Thymus (tissue), 11 donors: ENCODE data around the gene P4HB. TPM values are rescaled to one million over a fixed set of nuclear protein-coding genes. Genes with fewer than 3 reads are reported as not detected.

Experiments
- DNase-seq, 9 donors: peaks; one replicate each; pipeline ENCODE4 v3.0.0-alpha.2; 2013; ENCODE audit warnings: low spot score in 9 of 9, low read depth in 6 of 9, missing footprints in 1 of 9
- H3K27ac ChIP-seq, 2 donors: one replicate each; pipeline ENCODE4 v1.5.1; 2013; ENCODE audit warnings: control low read depth in 1 of 2, low read depth in 1 of 2, low read length in 1 of 2, mild to moderate bottlenecking in 1 of 2, moderate library complexity in 1 of 2
- H3K27me3 ChIP-seq, 2 donors: one replicate each; pipeline ENCODE4 v1.5.1; 2013; ENCODE audit warnings: low read length in 1 of 2; ENCODE audit not compliant: control insufficient read depth in 2 of 2, insufficient read depth in 1 of 2
- H3K36me3 ChIP-seq, 2 donors: one replicate each; pipeline ENCODE4 v1.5.1; 2013; ENCODE audit warnings: low read length in 1 of 2, mild to moderate bottlenecking in 1 of 2, moderate library complexity in 1 of 2; ENCODE audit not compliant: control insufficient read depth in 2 of 2, insufficient read depth in 2 of 2
- H3K4me1 ChIP-seq, 2 donors: one replicate each; pipeline ENCODE4 v1.5.1; 2013; ENCODE audit warnings: low read length in 2 of 2; ENCODE audit not compliant: control insufficient read depth in 2 of 2, insufficient read depth in 2 of 2
- H3K4me3 ChIP-seq, 2 donors: one replicate each; pipeline ENCODE4 v1.5.1; 2013; ENCODE audit warnings: low read length in 2 of 2, control low read depth in 1 of 2, mild to moderate bottlenecking in 1 of 2
- H3K9me3 ChIP-seq, 2 donors: one replicate each; pipeline ENCODE4 v1.5.1; 2013; ENCODE audit warnings: low read length in 1 of 2, mild to moderate bottlenecking in 1 of 2; ENCODE audit not compliant: control insufficient read depth in 2 of 2, insufficient read depth in 1 of 2
- WGBS: extraction: QIAGEN DNeasy Blood & Tissue Kit; methylation state at CpG from one replicate; pipeline ENCODE4 v1.1.7; 2013; 5-methylcytosine and 5-hydroxymethylcytosine counted together
- polyA plus RNA-seq: library from polyadenylated mRNA; stranded (reverse); fragments of 200-250 nt; gene quantifications from one replicate; pipeline ENCODE4 v1.2.3, GENCODE V29; 2013
- total RNA-seq: library from RNA; stranded (reverse); fragments of 120-200 nt; gene quantifications from one replicate; pipeline ENCODE4 v1.2.4, GENCODE V29; 2013
- donor health status: healthy.

Gene P4HB
- total and polyA plus RNA-seq, 2 donors: 210 to 219 TPM

GRCh38 chr17:81866440-81867169 is 6.3 kb upstream of the P4HB start:
- whole genome bisulfite sequencing: 84% methylated on average over 18 of the region's 18 CpGs
- peaks cover 10 to 42% of the 10 kb centered on the region in 2 donors for H3K4me1 ChIP-seq
- H3K27ac ChIP-seq: no peak overlapping the region
- DNase-seq: no peak
- peaks cover 45 to 47% of the 10 kb centered on the region in 2 donors for H3K36me3 ChIP-seq
- no peak overlapping the region for H3K4me3 ChIP-seq
- no peaks in the 10 kb centered on the region for H3K9me3 ChIP-seq
- peaks cover 0 to 2% of the 10 kb centered on the region in 2 donors for H3K27me3 ChIP-seq

GRCh38 chr17:81865733-81866439 is 5.6 kb upstream of the P4HB start:
- Histone ChIP-seq H3K36me3 (peaks cover 45 to 47% of the 10 kb centered on the region in 2 donors), H3K4me1 (peaks cover 13 to 46% of the 10 kb centered on the region in 2 donors), H3K4me3 (no peak overlapping the region), H3K27ac (no peak overlapping the region), H3K9me3 (no peaks in the 10 kb centered on the region), H3K27me3 (peaks cover 0 to 2% of the 10 kb centered on the region in 2 donors)
- DNase-seq: no peak
- WGBS: 95% methylated on average over 18 of the region's 18 CpGs

- no peak overlapping the region for H3K27ac ChIP-seq
- DNase-seq: no peak
- 98% methylated on average over 8 of the region's 8 CpGs for WGBS
Observed at GRCh38 chr17:81865358-81865732, 5.0 kb upstream of the P4HB start.

GRCh38 chr17:81863833-81864768 is 3.8 kb upstream of the P4HB start:
- no peak for DNase-seq
- WGBS: 96% methylated on average over 9 of the region's 9 CpGs
- Histone ChIP-seq H3K36me3 (peaks cover 37% of the 10 kb centered on the region in 2 donors), H3K4me3 (no peak overlapping the region), H3K27me3 (peaks cover 0 to 2% of the 10 kb centered on the region in 2 donors), H3K9me3 (no peaks in the 10 kb centered on the region), H3K27ac (peak overlapping the region in 1 of 2 donors; percentile 60), H3K4me1 (peaks cover 14 to 42% of the 10 kb centered on the region in 2 donors)

More at GRCh38 chr17:81865358-81865732, 5.0 kb upstream of the P4HB start:
- Histone ChIP-seq H3K36me3 (peaks cover 45 to 47% of the 10 kb centered on the region in 2 donors), H3K27me3 (peaks cover 0 to 2% of the 10 kb centered on the region in 2 donors), H3K9me3 (no peaks in the 10 kb centered on the region), H3K4me1 (peaks cover 13 to 46% of the 10 kb centered on the region in 2 donors), H3K4me3 (no peak overlapping the region)

GRCh38 chr17:81863123-81863675 is 2.9 kb upstream of the P4HB start:
- no peak overlapping the region for H3K4me3 ChIP-seq
- peaks cover 37% of the 10 kb centered on the region in 2 donors for H3K36me3 ChIP-seq
- peaks cover 23 to 47% of the 10 kb centered on the region in 2 donors for H3K4me1 ChIP-seq
- no peaks in the 10 kb centered on the region for H3K27me3 ChIP-seq
- H3K9me3 ChIP-seq: peaks cover 0 to 5% of the 10 kb centered on the region in 2 donors
- 94% methylated on average over 6 of the region's 6 CpGs for WGBS
- no peak for DNase-seq
- H3K27ac ChIP-seq: no peak overlapping the region

GRCh38 chr17:81860756-81861568 is 627 bp upstream of the P4HB start:
- H3K4me3 ChIP-seq: peak overlapping the region; percentile 64 to 97
- peak; percentile 99 to 100 (median 100) for DNase-seq
- H3K27me3 ChIP-seq: no peaks in the 10 kb centered on the region
- peaks cover 28 to 32% of the 10 kb centered on the region in 2 donors for H3K36me3 ChIP-seq
- peaks cover 0 to 7% of the 10 kb centered on the region in 2 donors for H3K9me3 ChIP-seq
- H3K4me1 ChIP-seq: peaks cover 24 to 34% of the 10 kb centered on the region in 2 donors
- H3K27ac ChIP-seq: peak overlapping the region; percentile 90
- under 1% methylated on average over 74 of the region's 74 CpGs for WGBS

GRCh38 chr17:81858967-81859905 is 1.1 kb downstream of the P4HB start:
- peak overlapping the region; percentile 73 to 97 for H3K4me3 ChIP-seq
- peak overlapping the region in 1 of 2 donors; percentile 95 for H3K27ac ChIP-seq
- DNase-seq: no peak
- WGBS: 74% methylated on average over 23 of the region's 23 CpGs
- no peaks in the 10 kb centered on the region for H3K27me3 ChIP-seq
- peaks cover 24 to 34% of the 10 kb centered on the region in 2 donors for H3K4me1 ChIP-seq
- peaks cover 38 to 40% of the 10 kb centered on the region in 2 donors for H3K36me3 ChIP-seq
- H3K9me3 ChIP-seq: peaks cover 0 to 7% of the 10 kb centered on the region in 2 donors
